GM23338 (cell line): Measurements from ENCODE around the gene ARRB1. TPM values are rescaled to one million over a fixed set of nuclear protein-coding genes. Genes with fewer than 3 reads are reported as not detected.

ENCODE experiments used
- ATAC-seq: fragments of 200-7000 bp; cut with Tn5 transposase; 3 replicates; pipeline ENCODE4 v1.9.1; 2020
- DNase-seq: peaks from one replicate; pipeline ENCODE4 v3.0.0-alpha.2; 2015; ENCODE audit warnings: low spot score
- H2AFZ ChIP-seq: fragments of 200-600 bp; sonication (generic); 2 replicates; pipeline ENCODE4 v1.8.0; 2016; ENCODE audit warnings: antibody characterized with exemption, mild to moderate bottlenecking, moderate library complexity
- H3F3A ChIP-seq: fragments of 200-600 bp; sonication (generic); replicated peaks from 2 replicates; pipeline ENCODE4 v1.8.0; 2017; ENCODE audit warnings: antibody characterized with exemption, mixed run types, low read depth
- H3K27ac ChIP-seq: fragments of 200-600 bp; sonication (generic); 2 replicates; pipeline ENCODE4 v1.6.1; 2016; ENCODE audit warnings: low read depth
- H3K27me3 ChIP-seq: fragments of 200-600 bp; sonication (generic); 2 replicates; pipeline ENCODE4 v1.8.0; 2016; ENCODE audit warnings: mild to moderate bottlenecking, mixed run types, moderate library complexity; ENCODE audit not compliant: insufficient read depth
- H3K36me3 ChIP-seq: fragments of 200-600 bp; sonication (generic); 2 replicates; pipeline ENCODE4 v1.8.0; 2016; ENCODE audit warnings: mild to moderate bottlenecking; ENCODE audit not compliant: insufficient read depth
- H3K4me1 ChIP-seq: fragments of 200-600 bp; sonication (generic); 2 replicates; pipeline ENCODE4 v1.8.0; 2016; ENCODE audit warnings: mild to moderate bottlenecking, moderate library complexity; ENCODE audit not compliant: insufficient read depth
- H3K4me2 ChIP-seq: fragments of 200-600 bp; sonication (generic); 2 replicates; pipeline ENCODE4 v1.7.1; 2017; ENCODE audit warnings: mixed run types
- H3K4me3 ChIP-seq: fragments of 200-600 bp; sonication (generic); 2 replicates; pipeline ENCODE4 v1.6.1; 2016; ENCODE audit warnings: mixed run types
- H3K79me2 ChIP-seq: fragments of 200-600 bp; sonication (generic); replicated peaks from 2 replicates; pipeline ENCODE4 v1.8.0; 2017; ENCODE audit warnings: mild to moderate bottlenecking; ENCODE audit not compliant: insufficient read depth
- H3K9me2 ChIP-seq: fragments of 200-600 bp; sonication (generic); 2 replicates; pipeline ENCODE4 v1.8.0; 2017; ENCODE audit not compliant: insufficient read depth
- H4K20me1 ChIP-seq: fragments of 200-600 bp; sonication (generic); replicated peaks from 2 replicates; pipeline ENCODE4 v1.8.0; 2017; ENCODE audit warnings: mild to moderate bottlenecking; ENCODE audit not compliant: insufficient read depth
- H3K27ac Mint-ChIP-seq: 2 replicates; pipeline ENCODE4 v1.8.0; 2020; ENCODE audit warnings: inconsistent platforms, mild to moderate bottlenecking, moderate library complexity, mixed read lengths
- H3K27me3 Mint-ChIP-seq: 3 replicates; pipeline ENCODE4 v1.8.0; 2022; ENCODE audit warnings: low read depth, mild to moderate bottlenecking, moderate library complexity, mixed read lengths, inconsistent platforms; ENCODE audit not compliant: insufficient read depth, poor library complexity
- H3K36me3 Mint-ChIP-seq: 3 replicates; pipeline ENCODE4 v1.8.0; 2021; ENCODE audit warnings: low read depth, mild to moderate bottlenecking, inconsistent platforms, moderate library complexity, mixed read lengths
- H3K4me1 Mint-ChIP-seq: 3 replicates; pipeline ENCODE4 v1.8.0; 2020; ENCODE audit warnings: mild to moderate bottlenecking, inconsistent platforms, mixed read lengths
- H3K4me3 Mint-ChIP-seq: 3 replicates; pipeline ENCODE4 v1.8.0; 2021; ENCODE audit warnings: moderate library complexity, mild to moderate bottlenecking, inconsistent platforms, mixed read lengths
- H3K9me3 Mint-ChIP-seq: 3 replicates; pipeline ENCODE4 v1.8.0; 2020; ENCODE audit warnings: moderate library complexity, mild to moderate bottlenecking, inconsistent platforms, mixed read lengths
- EZH2 ChIP-seq: fragments of 200-600 bp; sonication (generic); IDR thresholded peaks from one replicate; pipeline ENCODE4 v1.8.0; 2017; ENCODE audit warnings: antibody characterized with exemption, mild to moderate bottlenecking, low read depth; ENCODE audit not compliant: unreplicated experiment
- NANOG ChIP-seq: IDR thresholded peaks from 2 replicates; pipeline ENCODE4 v1.6.1; 2016; ENCODE audit warnings: antibody characterized with exemption, borderline replicate concordance
- ZNF114 ChIP-seq: fragments of 250-450 bp; sonication (Bioruptor Pico); IDR thresholded peaks from 2 replicates; pipeline ENCODE4 v1.5.0; 2020; ENCODE audit warnings: mild to moderate bottlenecking, moderate library complexity
- polyA plus RNA-seq: library from polyadenylated mRNA; unstranded; fragments of >200 nt; fragmentation: Nextera tagmentation; extraction: Ambion mirVana; gene quantifications from 2 replicates; pipeline ENCODE4 v1.2.1, GENCODE V29; 2016
- total RNA-seq: library from RNA; depleted of rRNA; stranded (reverse); fragments of >200 nt; shearing (Covaris generic); gene quantifications from 2 replicates; pipeline ENCODE4 v1.2.3, GENCODE V29; 2014
- TF ChIP-seq, protein P1 (sequence below): fragments of 250-450 bp; sonication (Bioruptor Pico); IDR thresholded peaks from 2 replicates; pipeline ENCODE4 v1.5.0; 2020; ENCODE audit warnings: mild to moderate bottlenecking, moderate library complexity
- TF ChIP-seq, protein P2 (sequence below): IDR thresholded peaks from one replicate; pipeline ENCODE4 v1.6.1; 2018; ENCODE audit warnings: antibody characterized with exemption; ENCODE audit not compliant: unreplicated experiment
- TF ChIP-seq, protein P3 (sequence below): IDR thresholded peaks from 2 replicates; pipeline ENCODE4 v1.6.1; 2016; ENCODE audit warnings: antibody characterized with exemption

Gene ARRB1
- total and polyA plus RNA-seq, 2 experiments from 2014 or later, result 6.3 to 11.1 TPM

DNA sequence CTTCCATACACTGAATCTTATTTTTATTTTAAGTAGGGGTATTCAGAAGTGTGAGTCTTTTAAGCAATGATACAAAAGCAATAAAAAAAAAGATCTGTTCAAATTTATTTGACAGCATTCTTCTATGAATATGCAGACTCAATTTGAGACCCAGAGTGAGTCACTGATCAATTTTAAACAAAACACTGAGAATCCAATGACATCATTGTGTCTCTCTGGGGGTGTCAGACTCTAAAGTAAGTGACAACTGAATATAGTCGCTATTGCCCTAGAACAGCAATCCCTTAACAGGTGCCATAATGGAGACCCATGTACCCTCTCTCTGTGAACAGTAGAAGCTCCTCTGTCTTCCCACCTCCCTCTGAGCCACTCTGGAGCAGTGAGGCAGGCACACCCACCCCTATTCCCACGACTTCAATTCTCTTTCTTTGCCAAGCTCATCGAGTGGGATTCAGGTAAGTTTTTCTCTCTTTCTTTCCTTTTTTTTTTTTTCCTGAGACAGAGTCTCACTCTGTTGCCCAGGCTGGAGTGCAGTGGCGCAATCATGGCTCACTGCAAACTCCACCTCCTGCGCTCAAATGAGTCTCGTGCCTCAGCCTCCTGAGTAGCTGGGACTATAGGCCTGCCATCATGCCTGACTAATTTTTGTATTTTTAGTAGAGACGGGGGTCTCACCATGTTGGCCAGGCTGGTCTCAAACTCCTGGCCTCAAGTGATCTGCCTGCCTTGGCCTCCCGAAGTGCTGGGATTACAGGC is 42.8 kb upstream of the ARRB1 start:
- Mint-ChIP-seq H3K27me3 (peaks cover 5% of the 10 kb centered on the region), H3K27ac (no peak overlapping the region), H3K4me3 (no peak overlapping the region), H3K36me3 (peaks cover under 1% of the 10 kb centered on the region), H3K9me3 (no peaks in the 10 kb centered on the region; the same call in 2 of the 3 replicates), H3K4me1 (peaks cover 2% of the 10 kb centered on the region; the same call in 1 of the 3 replicates)
- H3K27me3 ChIP-seq, result no peaks in the 10 kb centered on the region
- no peak for TF ChIP-seq NANOG
- TF ChIP-seq ZNF114 (CRISPR knock-in tag), result no peak
- TF ChIP-seq, protein P1, sequence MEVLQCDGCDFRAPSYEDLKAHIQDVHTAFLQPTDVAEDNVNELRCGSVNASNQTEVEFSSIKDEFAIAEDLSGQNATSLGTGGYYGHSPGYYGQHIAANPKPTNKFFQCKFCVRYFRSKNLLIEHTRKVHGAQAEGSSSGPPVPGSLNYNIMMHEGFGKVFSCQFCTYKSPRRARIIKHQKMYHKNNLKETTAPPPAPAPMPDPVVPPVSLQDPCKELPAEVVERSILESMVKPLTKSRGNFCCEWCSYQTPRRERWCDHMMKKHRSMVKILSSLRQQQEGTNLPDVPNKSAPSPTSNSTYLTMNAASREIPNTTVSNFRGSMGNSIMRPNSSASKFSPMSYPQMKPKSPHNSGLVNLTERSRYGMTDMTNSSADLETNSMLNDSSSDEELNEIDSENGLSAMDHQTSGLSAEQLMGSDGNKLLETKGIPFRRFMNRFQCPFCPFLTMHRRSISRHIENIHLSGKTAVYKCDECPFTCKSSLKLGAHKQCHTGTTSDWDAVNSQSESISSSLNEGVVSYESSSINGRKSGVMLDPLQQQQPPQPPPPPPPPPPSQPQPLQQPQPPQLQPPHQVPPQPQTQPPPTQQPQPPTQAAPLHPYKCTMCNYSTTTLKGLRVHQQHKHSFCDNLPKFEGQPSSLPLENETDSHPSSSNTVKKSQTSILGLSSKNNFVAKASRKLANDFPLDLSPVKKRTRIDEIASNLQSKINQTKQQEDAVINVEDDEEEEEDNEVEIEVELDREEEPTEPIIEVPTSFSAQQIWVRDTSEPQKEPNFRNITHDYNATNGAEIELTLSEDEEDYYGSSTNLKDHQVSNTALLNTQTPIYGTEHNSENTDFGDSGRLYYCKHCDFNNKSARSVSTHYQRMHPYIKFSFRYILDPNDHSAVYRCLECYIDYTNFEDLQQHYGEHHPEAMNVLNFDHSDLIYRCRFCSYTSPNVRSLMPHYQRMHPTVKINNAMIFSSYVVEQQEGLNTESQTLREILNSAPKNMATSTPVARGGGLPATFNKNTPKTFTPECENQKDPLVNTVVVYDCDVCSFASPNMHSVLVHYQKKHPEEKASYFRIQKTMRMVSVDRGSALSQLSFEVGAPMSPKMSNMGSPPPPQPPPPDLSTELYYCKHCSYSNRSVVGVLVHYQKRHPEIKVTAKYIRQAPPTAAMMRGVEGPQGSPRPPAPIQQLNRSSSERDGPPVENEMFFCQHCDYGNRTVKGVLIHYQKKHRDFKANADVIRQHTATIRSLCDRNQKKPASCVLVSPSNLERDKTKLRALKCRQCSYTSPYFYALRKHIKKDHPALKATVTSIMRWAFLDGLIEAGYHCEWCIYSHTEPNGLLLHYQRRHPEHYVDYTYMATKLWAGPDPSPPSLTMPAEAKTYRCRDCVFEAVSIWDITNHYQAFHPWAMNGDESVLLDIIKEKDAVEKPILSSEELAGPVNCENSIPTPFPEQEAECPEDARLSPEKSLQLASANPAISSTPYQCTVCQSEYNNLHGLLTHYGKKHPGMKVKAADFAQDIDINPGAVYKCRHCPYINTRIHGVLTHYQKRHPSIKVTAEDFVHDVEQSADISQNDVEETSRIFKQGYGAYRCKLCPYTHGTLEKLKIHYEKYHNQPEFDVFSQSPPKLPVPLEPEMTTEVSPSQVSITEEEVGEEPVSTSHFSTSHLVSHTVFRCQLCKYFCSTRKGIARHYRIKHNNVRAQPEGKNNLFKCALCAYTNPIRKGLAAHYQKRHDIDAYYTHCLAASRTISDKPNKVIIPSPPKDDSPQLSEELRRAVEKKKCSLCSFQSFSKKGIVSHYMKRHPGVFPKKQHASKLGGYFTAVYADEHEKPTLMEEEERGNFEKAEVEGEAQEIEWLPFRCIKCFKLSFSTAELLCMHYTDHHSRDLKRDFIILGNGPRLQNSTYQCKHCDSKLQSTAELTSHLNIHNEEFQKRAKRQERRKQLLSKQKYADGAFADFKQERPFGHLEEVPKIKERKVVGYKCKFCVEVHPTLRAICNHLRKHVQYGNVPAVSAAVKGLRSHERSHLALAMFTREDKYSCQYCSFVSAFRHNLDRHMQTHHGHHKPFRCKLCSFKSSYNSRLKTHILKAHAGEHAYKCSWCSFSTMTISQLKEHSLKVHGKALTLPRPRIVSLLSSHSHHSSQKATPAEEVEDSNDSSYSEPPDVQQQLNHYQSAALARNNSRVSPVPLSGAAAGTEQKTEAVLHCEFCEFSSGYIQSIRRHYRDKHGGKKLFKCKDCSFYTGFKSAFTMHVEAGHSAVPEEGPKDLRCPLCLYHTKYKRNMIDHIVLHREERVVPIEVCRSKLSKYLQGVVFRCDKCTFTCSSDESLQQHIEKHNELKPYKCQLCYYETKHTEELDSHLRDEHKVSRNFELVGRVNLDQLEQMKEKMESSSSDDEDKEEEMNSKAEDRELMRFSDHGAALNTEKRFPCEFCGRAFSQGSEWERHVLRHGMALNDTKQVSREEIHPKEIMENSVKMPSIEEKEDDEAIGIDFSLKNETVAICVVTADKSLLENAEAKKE (CRISPR knock-in tag), result no peak
- TF ChIP-seq, protein P2, sequence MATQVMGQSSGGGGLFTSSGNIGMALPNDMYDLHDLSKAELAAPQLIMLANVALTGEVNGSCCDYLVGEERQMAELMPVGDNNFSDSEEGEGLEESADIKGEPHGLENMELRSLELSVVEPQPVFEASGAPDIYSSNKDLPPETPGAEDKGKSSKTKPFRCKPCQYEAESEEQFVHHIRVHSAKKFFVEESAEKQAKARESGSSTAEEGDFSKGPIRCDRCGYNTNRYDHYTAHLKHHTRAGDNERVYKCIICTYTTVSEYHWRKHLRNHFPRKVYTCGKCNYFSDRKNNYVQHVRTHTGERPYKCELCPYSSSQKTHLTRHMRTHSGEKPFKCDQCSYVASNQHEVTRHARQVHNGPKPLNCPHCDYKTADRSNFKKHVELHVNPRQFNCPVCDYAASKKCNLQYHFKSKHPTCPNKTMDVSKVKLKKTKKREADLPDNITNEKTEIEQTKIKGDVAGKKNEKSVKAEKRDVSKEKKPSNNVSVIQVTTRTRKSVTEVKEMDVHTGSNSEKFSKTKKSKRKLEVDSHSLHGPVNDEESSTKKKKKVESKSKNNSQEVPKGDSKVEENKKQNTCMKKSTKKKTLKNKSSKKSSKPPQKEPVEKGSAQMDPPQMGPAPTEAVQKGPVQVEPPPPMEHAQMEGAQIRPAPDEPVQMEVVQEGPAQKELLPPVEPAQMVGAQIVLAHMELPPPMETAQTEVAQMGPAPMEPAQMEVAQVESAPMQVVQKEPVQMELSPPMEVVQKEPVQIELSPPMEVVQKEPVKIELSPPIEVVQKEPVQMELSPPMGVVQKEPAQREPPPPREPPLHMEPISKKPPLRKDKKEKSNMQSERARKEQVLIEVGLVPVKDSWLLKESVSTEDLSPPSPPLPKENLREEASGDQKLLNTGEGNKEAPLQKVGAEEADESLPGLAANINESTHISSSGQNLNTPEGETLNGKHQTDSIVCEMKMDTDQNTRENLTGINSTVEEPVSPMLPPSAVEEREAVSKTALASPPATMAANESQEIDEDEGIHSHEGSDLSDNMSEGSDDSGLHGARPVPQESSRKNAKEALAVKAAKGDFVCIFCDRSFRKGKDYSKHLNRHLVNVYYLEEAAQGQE, result no peak
- TF ChIP-seq, protein P3, sequence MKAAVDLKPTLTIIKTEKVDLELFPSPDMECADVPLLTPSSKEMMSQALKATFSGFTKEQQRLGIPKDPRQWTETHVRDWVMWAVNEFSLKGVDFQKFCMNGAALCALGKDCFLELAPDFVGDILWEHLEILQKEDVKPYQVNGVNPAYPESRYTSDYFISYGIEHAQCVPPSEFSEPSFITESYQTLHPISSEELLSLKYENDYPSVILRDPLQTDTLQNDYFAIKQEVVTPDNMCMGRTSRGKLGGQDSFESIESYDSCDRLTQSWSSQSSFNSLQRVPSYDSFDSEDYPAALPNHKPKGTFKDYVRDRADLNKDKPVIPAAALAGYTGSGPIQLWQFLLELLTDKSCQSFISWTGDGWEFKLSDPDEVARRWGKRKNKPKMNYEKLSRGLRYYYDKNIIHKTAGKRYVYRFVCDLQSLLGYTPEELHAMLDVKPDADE, result no peak
- no peak for TF ChIP-seq EZH2
- H3K4me1 ChIP-seq, result no peaks in the 10 kb centered on the region
- no peaks in the 10 kb centered on the region for H3K36me3 ChIP-seq
- no peaks in the 10 kb centered on the region for H4K20me1 ChIP-seq
- no peak overlapping the region for H3K4me2 ChIP-seq
- DNase-seq, result no peak
- no peak for ATAC-seq
- no peaks in the 10 kb centered on the region for H3K79me2 ChIP-seq
- no peak overlapping the region for H3K27ac ChIP-seq
- no peak overlapping the region for H2AFZ ChIP-seq
- H3K4me3 ChIP-seq, result no peak overlapping the region
- H3K9me2 ChIP-seq, result no peaks in the 10 kb centered on the region
- H3F3A ChIP-seq, result no peaks in the 10 kb centered on the region
